Measurements from ENCODE around the gene ZCCHC24.

GRCh38 chr10:79457256-79457785 is 11.9 kb upstream of the ZCCHC24 start:
- TF ChIP-seq, protein P1, sequence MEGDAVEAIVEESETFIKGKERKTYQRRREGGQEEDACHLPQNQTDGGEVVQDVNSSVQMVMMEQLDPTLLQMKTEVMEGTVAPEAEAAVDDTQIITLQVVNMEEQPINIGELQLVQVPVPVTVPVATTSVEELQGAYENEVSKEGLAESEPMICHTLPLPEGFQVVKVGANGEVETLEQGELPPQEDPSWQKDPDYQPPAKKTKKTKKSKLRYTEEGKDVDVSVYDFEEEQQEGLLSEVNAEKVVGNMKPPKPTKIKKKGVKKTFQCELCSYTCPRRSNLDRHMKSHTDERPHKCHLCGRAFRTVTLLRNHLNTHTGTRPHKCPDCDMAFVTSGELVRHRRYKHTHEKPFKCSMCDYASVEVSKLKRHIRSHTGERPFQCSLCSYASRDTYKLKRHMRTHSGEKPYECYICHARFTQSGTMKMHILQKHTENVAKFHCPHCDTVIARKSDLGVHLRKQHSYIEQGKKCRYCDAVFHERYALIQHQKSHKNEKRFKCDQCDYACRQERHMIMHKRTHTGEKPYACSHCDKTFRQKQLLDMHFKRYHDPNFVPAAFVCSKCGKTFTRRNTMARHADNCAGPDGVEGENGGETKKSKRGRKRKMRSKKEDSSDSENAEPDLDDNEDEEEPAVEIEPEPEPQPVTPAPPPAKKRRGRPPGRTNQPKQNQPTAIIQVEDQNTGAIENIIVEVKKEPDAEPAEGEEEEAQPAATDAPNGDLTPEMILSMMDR (IDR thresholded peaks at IDR 0.05; ENCODE audit: low read depth, low read length, poor library complexity, severe bottlenecking) = no peak
- TF ChIP-seq EZH2phosphoT487 (IDR thresholded peaks at IDR 0.05; ENCODE audit: borderline replicate concordance, low read length) = no peak

Measured in DOHH2 (cell line).